WTC11 (cell line): ENCODE results near the gene TMPRSS6. TPM values are rescaled to one million over a fixed set of nuclear protein-coding genes. Genes with fewer than 3 reads are reported as not detected.
A peak's percentile ranks its signal among the peaks of the same experiment; 100 is the strongest.

Source experiments
- ATAC-seq: fragments of 200-7000 bp; cut with Tn5 transposase; 2 replicates; pipeline ENCODE4 v1.10.0; 2021; ENCODE audit warnings: mild to moderate bottlenecking, moderate library complexity
- CTCF ChIA-PET: fragments of 300-600 bp; sonication (Branson Sonifier 250); formaldehyde crosslinking; loops from one replicate; lab custom pipeline; 2021; ENCODE audit warnings: antibody characterized with exemption; lab: Charles Lee
- POLR2A ChIA-PET: fragments of 350-600 bp; sonication (Branson Sonifier 250); formaldehyde crosslinking; loops from one replicate; lab custom pipeline; 2021; ENCODE audit warnings: antibody characterized with exemption; lab: Charles Lee
- DNase-seq: peaks from one replicate; pipeline ENCODE4 v3.0.0; 2021; ENCODE audit warnings: low spot score
- H3K27ac Mint-ChIP-seq: 2 replicates; pipeline ENCODE4 v1.8.0; 2021; ENCODE audit warnings: mixed read lengths
- H3K27me3 Mint-ChIP-seq: 2 replicates; pipeline ENCODE4 v1.8.0; 2021; ENCODE audit warnings: low read depth, mild to moderate bottlenecking, moderate library complexity, mixed read lengths
- H3K36me3 Mint-ChIP-seq: 2 replicates; pipeline ENCODE4 v1.8.0; 2021; ENCODE audit warnings: mixed read lengths
- H3K4me1 Mint-ChIP-seq: 2 replicates; pipeline ENCODE4 v1.8.0; 2022; ENCODE audit warnings: mixed read lengths
- H3K4me3 Mint-ChIP-seq: 2 replicates; pipeline ENCODE4 v1.8.0; 2021; ENCODE audit warnings: mild to moderate bottlenecking, moderate library complexity, mixed read lengths
- H3K9me3 Mint-ChIP-seq: 2 replicates; pipeline ENCODE4 v1.8.0; 2021; ENCODE audit warnings: mixed read lengths
- AFF4 ChIP-seq: sonication (generic); formaldehyde crosslinking; IDR thresholded peaks from 2 replicates; pipeline ENCODE4 v1.8.1; 2023; ENCODE audit warnings: mild to moderate bottlenecking, missing genetic modification reagents, borderline replicate concordance
- AR ChIP-seq: fragments of 250-450 bp; sonication (Bioruptor Pico); IDR thresholded peaks from 2 replicates; pipeline ENCODE4 v1.9.0; 2021; ENCODE audit warnings: mild to moderate bottlenecking
- CREB1 ChIP-seq: sonication (generic); formaldehyde crosslinking; IDR thresholded peaks from 2 replicates; pipeline ENCODE4 v1.8.0; 2023; ENCODE audit warnings: mild to moderate bottlenecking, missing genetic modification reagents
- CREM ChIP-seq: sonication (generic); formaldehyde crosslinking; IDR thresholded peaks from 2 replicates; pipeline ENCODE4 v1.8.1; 2022; ENCODE audit warnings: mild to moderate bottlenecking, missing genetic modification reagents, moderate library complexity
- ESRRA ChIP-seq: sonication (generic); formaldehyde crosslinking; IDR thresholded peaks from 2 replicates; pipeline ENCODE4 v1.8.1; 2022; ENCODE audit warnings: mild to moderate bottlenecking, missing genetic modification reagents, borderline replicate concordance
- FOXP1 ChIP-seq: sonication (generic); formaldehyde crosslinking; IDR thresholded peaks from 2 replicates; pipeline ENCODE4 v1.8.0; 2022; ENCODE audit warnings: missing genetic modification reagents, mild to moderate bottlenecking, moderate library complexity, borderline replicate concordance
- GTF2I ChIP-seq: fragments of 250-450 bp; sonication (Bioruptor Pico); conservative IDR thresholded peaks from 2 replicates; pipeline ENCODE4 v1.4.0; 2021; ENCODE audit warnings: mild to moderate bottlenecking
- HMGA2 ChIP-seq: fragments of 250-450 bp; sonication (Bioruptor Pico); IDR thresholded peaks from 2 replicates; pipeline ENCODE4 v1.4.0; 2021; ENCODE audit warnings: mild to moderate bottlenecking, moderate library complexity
- NR1H2 ChIP-seq: sonication (generic); formaldehyde crosslinking; IDR thresholded peaks from 2 replicates; pipeline ENCODE4 v1.9.0; 2021; ENCODE audit warnings: mild to moderate bottlenecking, moderate library complexity, missing genetic modification reagents
- OVOL2 ChIP-seq: fragments of 250-450 bp; sonication (Bioruptor Pico); IDR thresholded peaks from 2 replicates; pipeline ENCODE4 v1.9.0; 2021; ENCODE audit warnings: mild to moderate bottlenecking, borderline replicate concordance
- RELA ChIP-seq: sonication (generic); formaldehyde crosslinking; IDR thresholded peaks from 2 replicates; pipeline ENCODE4 v1.8.1; 2022; ENCODE audit warnings: missing genetic modification reagents, mild to moderate bottlenecking, borderline replicate concordance
- SMAD3 ChIP-seq: sonication (generic); formaldehyde crosslinking; IDR thresholded peaks from 2 replicates; pipeline ENCODE4 v1.8.0; 2022; ENCODE audit warnings: missing genetic modification reagents, mild to moderate bottlenecking, borderline replicate concordance
- SP1 ChIP-seq: sonication (generic); formaldehyde crosslinking; conservative IDR thresholded peaks from 2 replicates; pipeline ENCODE4 v1.8.1; 2022; ENCODE audit warnings: missing genetic modification reagents
- ZBTB21 ChIP-seq: sonication (generic); formaldehyde crosslinking; IDR thresholded peaks from 2 replicates; pipeline ENCODE4 v1.8.1; 2023; ENCODE audit warnings: mild to moderate bottlenecking, missing genetic modification reagents, borderline replicate concordance
- ZNF138 ChIP-seq: sonication (generic); formaldehyde crosslinking; conservative IDR thresholded peaks from 2 replicates; pipeline ENCODE4 v1.8.1; 2022; ENCODE audit warnings: mild to moderate bottlenecking, moderate library complexity, missing genetic modification reagents
- ZNF396 ChIP-seq: fragments of 250-450 bp; sonication (Bioruptor Pico); IDR thresholded peaks from 2 replicates; pipeline ENCODE4 v1.8.0; 2021; ENCODE audit warnings: mild to moderate bottlenecking, moderate library complexity, borderline replicate concordance
- total RNA-seq: library from RNA; stranded (reverse); gene quantifications from 3 replicates; pipeline ENCODE4 v1.2.3, GENCODE V29; 2021

The TMPRSS6 gene
- total RNA-seq, 1 experiment from 2014 or later = 0.11 TPM

- TF ChIP-seq AFF4 = no peak
- TF ChIP-seq GTF2I = no peak
- TF ChIP-seq, all 79 proteins: peak for 0
Observed at GRCh38 chr22:37150701-37151100, 41.2 kb upstream of the TMPRSS6 start (continued).

GRCh38 chr22:37148742-37149665 is 39.5 kb upstream of the TMPRSS6 start:
- peaks cover 5% of the 10 kb centered on the region for H3K27me3 Mint-ChIP-seq
- H3K9me3 Mint-ChIP-seq = peaks cover 14% of the 10 kb centered on the region
- TF ChIP-seq SMAD3 (CRISPR knock-in tag) = no peak
- TF ChIP-seq ZBTB21 (CRISPR knock-in tag) = no peak
- TF ChIP-seq SP1 (CRISPR knock-in tag) = no peak
- no peak for TF ChIP-seq HMGA2 (CRISPR knock-in tag)
- TF ChIP-seq ZNF396 (CRISPR knock-in tag) = no peak
- no peak for TF ChIP-seq CREB1 (CRISPR knock-in tag)
- TF ChIP-seq NR1H2 = no peak
- no peak for TF ChIP-seq ZNF138 (CRISPR knock-in tag)
- TF ChIP-seq FOXP1 (CRISPR knock-in tag) = no peak
- no peak for TF ChIP-seq RELA
- no peak for TF ChIP-seq CREM (CRISPR knock-in tag)
- H3K4me1 Mint-ChIP-seq = peaks cover 15% of the 10 kb centered on the region
- H3K36me3 Mint-ChIP-seq = no peaks in the 10 kb centered on the region
- POLR2A ChIA-PET = no interaction called here
- ATAC-seq (no peak), DNase-seq (no peak)
- H3K4me3 Mint-ChIP-seq = no peak overlapping the region
- CTCF ChIA-PET = interaction anchor here (0.7 to 2.7 kb wide), 13 partner anchors 9 to 293 kb away, joined by 3 to 13 read pairs (median 4); no protein-coding TSS in a partner anchor
- H3K27ac Mint-ChIP-seq = no peak overlapping the region

GRCh38 chr22:37148031-37148651 is 38.6 kb upstream of the TMPRSS6 start:
- H3K27me3 Mint-ChIP-seq = peaks cover 5% of the 10 kb centered on the region
- H3K36me3 Mint-ChIP-seq = no peaks in the 10 kb centered on the region
- peaks cover 15% of the 10 kb centered on the region for H3K4me1 Mint-ChIP-seq
- no peak overlapping the region for H3K27ac Mint-ChIP-seq
- peak; percentile 47; the same call in 1 of the 2 replicates for TF ChIP-seq ESRRA (CRISPR knock-in tag)
- no peak for TF ChIP-seq OVOL2 (CRISPR knock-in tag)
- TF ChIP-seq HMGA2 (CRISPR knock-in tag) = no peak
- TF ChIP-seq AR (CRISPR knock-in tag) = no peak
- DNase-seq = no peak
- POLR2A ChIA-PET = no interaction called here
- CTCF ChIA-PET = interaction anchor here (0.6 to 2.7 kb wide), 11 partner anchors 8 to 292 kb away, joined by 3 to 13 read pairs (median 6); partner anchors contain the start of gene KCTD17
- ATAC-seq = 0 out of 2 replicates have a peak, but pooled peaks have one; percentile 25
- H3K4me3 Mint-ChIP-seq = no peak overlapping the region
- peaks cover 14% of the 10 kb centered on the region for H3K9me3 Mint-ChIP-seq
